ENCODE results near the gene IL17RE.
"Not testable (repeated sequence)": the region's sequence is repeated elsewhere in the genome, so short reads cannot be mapped to it uniquely, and the experiment has no call there.

IL17RE gene

DNA sequence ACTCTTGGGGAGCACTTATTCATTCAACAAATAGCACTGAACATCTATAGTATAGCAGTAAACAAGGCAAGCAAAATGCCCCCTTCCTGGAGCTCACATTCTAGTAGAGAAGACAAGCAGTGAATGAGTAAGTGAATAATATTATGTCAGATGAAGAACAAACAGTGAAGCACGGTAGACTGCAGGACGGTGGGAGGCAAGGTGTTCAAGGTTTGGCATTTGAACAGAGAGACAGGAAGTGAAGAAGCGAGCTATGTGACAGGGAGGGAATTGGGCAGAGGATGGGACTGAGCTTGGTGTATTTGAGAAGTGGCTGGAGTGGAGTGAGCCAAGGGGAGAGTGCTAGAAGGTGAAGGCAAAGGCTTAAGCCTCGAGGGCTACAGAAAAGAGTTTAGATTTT, 32.3 kb downstream of the IL17RE start:
- DNase-seq (ENCODE audit: low read depth): no peak

DNA sequence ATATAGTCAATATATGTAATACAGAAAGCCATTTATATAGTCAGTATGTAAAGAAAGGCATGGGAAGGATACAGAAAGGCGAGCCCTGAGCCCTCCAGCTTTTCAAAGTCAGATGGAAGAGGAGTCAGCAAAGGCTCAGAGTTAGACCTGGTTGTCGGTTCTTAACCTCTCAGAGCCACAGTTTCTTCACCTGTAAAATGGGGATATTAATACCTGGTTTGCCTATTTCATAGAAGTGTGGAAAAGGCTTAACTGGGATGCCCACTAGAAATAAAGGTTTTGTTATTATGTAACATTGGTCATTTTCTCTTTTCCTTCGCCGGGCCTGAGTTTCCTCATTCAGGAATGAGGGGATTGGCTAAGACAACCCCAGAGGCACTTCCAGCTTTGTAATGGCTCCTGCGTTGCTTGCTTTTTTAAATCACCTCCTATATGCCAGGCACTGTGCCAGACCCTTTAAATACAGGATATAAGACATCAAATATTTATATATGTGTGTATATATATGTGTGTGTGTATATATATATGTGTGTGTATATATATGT, 33.4 kb downstream of the IL17RE start:
- no peak for DNase-seq (ENCODE audit: low read depth)

DNA sequence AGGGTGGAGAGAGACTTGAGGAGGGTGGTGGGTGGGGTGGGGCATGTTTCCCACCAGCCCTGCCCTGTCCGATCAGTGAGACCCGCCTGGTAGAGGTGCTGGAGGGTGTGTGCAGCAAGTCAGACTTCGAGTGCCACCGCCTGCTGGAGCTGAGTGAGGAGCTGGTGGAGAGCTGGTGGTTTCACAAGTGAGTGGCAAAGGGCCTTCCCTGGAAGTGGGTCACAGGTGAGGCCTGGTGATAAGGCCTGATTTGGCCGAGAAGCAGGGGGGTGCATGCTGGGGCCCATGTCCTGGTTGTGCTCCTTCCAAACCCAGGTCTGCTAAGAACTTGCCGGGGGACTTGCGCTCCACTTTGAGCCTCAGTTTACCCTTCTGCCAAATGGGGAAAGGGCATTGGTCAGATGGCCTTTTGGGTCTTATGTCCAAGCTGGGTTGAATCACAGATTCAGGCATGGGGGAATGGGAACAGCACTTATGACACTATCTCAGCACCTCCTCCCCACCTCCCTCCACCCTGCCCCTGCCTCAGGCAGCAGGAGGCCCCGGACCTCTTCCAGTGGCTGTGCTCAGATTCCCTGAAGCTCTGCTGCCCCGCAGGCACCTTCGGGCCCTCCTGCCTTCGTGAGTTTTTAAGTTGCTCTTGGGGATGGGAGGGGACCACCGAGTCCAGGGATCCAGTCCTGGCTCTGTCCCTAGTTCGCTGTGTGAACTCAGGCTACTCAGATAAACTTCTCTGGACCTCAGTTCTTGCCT, 35.0 kb downstream of the IL17RE start:
- no peak for DNase-seq (ENCODE audit: low read depth)

DNA sequence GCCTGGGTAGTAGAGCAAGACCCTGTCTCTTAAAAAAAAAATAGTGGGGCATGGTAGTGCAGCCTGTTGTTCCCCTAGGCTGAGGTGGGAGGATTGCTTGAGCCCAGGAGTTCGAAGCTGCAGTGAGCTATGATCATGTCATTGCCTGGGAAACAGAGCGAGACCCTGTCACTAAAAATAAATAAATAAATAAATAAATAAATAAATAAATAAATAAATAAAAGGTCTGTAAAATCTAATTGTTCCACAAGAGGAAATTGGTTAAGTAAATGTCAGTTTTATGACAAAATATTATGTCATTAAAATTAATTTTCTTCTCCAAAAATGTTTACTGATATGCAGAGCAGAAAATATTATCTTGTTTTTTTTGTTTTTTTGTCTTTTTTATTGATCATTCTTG, 36.3 kb downstream of the IL17RE start:
- DNase-seq (ENCODE audit: low read depth): no peak

- DNase-seq (ENCODE audit: low read depth): not testable (repeated sequence)
These were observed 37.3 kb downstream of the IL17RE start for GRCh38 chr3:9939906-9940305.

DNA sequence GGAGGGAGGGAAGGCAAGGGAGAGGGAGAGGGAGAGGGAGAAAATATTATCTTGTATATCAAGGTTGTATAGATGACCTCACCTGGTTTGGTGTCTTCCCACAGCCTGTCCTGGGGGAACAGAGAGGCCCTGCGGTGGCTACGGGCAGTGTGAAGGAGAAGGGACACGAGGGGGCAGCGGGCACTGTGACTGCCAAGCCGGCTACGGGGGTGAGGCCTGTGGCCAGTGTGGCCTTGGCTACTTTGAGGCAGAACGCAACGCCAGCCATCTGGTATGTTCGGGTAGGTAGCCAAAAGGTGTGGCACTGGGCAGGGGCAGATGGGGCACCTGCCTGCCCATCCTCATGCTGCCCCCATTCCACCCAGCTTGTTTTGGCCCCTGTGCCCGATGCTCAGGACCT, 38.1 kb downstream of the IL17RE start:
- DNase-seq (ENCODE audit: low read depth): no peak

DNA sequence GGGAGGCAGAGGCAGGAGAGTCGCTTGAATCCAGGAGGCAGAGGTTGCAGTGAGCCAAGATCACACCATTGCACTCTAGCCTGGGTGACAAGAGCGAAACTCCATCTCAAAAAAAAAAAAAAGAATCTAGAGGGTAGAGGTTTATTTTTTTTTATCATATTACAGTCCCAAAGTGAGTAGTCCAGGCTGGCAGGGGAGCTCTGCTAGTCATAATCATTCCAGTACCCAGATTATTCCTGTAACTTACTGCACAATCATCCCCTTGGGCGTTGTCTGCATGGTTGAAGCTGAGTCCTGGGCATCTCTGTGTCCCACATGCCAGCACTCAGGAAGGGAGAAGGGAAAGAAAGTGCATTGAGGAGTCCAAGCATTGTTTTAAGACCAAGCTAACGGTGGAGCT, 39.5 kb downstream of the IL17RE start:
- no peak for DNase-seq (ENCODE audit: low read depth)

DNA sequence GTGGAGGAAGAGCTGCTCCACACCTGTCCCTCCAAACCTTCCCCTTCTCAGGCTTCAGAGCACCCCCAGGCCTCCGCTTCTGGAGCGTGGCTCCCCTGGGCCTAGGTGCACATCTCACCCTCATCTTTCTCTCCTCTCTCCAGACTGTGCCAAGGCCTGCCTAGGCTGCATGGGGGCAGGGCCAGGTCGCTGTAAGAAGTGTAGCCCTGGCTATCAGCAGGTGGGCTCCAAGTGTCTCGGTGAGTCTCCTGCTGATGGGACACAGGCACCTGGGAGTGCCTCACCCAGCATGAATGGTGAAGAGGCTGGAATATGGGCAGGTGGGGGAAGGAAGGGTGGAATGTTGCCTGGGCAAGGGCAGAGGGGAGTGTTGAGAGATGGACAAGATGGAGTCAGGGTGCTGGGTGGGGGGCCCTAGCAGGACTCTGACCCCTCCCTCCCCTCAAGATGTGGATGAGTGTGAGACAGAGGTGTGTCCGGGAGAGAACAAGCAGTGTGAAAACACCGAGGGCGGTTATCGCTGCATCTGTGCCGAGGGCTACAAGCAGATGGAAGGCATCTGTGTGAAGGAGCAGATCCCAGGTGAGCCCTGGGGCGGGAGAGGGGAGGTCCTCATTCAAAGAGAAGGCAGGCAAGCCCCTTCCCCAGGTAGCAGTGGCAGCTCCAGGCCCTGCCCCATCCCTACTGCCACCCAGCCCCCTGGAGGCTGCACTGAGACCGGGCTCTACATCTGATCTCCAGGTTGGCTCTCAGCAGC, 40.5 kb downstream of the IL17RE start:
- DNase-seq (ENCODE audit: low read depth): no peak

DNA sequence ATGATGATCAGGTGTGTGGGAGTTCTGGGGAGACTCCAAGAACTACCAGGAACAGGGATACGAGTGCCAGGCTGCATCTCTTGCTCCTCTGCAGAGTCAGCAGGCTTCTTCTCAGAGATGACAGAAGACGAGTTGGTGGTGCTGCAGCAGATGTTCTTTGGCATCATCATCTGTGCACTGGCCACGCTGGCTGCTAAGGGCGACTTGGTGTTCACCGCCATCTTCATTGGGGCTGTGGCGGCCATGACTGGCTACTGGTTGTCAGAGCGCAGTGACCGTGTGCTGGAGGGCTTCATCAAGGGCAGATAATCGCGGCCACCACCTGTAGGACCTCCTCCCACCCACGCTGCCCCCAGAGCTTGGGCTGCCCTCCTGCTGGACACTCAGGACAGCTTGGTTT, 41.6 kb downstream of the IL17RE start:
- DNase-seq (ENCODE audit: low read depth): no peak

DNA sequence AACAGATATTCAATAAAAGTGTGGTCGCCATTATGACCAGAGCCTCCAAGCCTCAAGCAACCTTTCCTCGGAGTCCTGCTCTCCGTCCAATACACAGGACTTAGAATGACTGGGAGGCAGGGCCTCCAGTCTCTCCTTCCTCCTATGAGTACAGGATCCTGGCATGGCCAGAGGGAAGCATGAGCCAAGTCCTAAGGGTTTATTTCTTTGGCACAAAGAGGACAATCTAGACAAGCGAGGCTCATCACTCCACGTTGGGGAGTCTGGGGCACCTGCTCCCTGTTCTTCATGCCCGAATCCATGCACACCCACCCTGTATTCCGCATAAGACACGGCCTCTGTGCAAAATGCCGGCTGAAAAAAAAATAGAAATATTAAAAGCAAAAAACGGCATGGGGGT, 42.7 kb downstream of the IL17RE start:
- DNase-seq (ENCODE audit: low read depth): no peak

- no peak for DNase-seq (ENCODE audit: low read depth)
These were observed 43.7 kb downstream of the IL17RE start for GRCh38 chr3:9946112-9947024.

DNA sequence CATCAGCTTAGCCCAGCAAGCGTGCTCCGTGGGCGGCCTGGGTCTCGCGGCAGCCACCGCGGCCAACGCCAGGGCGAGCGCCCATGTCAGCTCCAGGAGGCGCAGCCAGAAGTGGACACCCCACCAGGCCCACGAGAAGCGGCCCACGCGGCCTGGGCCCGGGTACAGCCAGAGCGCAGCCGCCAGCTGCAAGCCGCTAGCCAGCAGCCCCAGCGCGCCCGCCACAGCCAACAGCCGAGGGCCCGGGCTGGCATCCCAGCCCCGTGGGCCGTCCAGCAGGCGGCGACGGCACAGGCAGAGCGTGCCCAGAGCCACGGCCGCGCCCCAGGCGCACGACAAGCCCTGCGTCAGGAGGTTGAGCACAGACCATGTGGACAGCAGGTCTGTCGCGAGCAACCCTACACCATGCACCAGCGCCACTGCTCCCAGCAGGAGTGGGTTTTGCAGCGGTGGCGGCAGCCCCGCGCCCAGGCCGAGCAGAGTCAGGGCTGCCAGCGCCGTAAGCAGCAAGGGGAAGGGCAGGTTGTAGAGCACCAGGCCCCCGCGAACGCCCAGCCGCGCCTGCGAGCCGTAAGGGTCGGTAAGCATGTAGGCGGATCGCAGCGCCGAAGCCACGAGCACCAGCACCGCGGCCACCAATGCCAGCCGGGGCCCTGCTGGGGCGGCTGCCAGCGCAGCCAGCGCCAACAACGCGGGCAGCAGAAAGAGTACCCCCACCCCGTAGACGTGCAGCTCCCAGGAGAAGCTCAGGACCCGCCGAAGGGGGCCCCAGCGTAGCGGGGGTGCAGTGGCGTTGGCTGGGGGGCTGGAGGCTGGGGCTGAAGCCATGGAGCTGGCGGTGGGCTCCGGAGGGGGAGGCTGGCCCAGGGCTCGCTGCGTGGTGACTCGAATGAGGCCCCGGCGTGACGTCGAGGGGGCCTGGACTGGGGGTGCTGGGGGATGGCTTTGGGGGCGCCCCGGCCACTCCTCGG, 44.7 kb downstream of the IL17RE start:
- DNase-seq (ENCODE audit: low read depth): no peak

DNA sequence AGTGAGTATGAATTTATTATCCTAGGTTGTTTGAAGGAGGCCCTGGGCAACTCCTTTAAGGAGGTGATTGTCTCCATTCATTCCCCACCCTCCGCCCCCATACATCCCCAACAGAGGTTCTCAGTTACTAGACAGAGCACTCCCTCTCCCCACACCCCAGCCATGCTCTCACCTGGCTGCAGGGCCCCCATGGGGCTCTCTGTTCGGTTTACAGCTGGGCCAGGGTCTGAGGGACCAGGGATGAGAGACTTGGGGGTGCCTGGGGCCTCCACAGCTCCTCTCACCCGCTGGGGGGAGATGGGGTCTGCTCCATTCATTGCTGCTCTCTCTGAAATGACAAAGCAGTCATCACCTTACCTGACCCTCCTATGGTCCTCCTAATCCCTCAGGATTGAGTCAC, 45.9 kb downstream of the IL17RE start:
- DNase-seq (ENCODE audit: low read depth): no peak

DNA sequence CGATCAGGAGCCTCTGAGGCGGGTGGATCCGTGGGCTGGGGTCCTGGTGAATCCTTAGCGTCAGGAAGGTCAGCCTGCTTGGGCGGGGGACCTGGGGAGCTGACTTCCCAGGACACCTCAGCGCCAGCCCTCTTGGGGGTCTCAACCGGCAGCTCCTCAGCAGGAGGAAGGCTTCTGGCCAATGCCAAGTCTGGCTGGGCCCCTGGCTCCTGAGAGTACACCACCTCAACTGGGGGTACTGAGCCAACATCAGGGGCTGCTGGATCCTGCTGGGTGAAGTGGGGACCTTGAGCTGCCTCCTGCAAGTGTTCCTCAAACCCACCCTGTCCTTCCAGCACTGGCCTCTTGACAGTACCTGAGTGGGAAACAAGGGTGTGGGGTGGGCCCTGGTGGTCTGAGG, 46.5 kb downstream of the IL17RE start:
- no peak for DNase-seq (ENCODE audit: low read depth)

DNA sequence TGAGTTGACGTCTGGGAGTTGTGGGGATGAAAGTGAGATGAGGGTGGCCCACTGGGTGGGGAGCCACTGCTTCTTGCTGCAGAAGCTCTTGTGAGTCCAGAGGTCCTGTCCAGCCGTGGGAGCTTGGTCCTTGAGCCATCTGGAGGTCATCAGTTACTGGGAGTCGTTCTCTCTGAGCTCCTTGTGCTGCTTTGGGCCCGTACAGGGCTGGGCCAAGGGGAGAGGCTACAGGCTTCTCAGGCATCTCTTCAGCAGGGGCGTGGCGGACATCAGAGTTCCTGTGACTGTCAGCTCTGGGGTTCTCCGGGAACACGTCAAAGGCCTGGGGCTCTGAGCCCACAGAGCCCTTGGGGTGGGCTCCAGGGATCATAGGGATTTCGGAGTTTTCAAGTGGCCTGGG, 47.0 kb downstream of the IL17RE start:
- no peak for DNase-seq (ENCODE audit: low read depth)

DNA sequence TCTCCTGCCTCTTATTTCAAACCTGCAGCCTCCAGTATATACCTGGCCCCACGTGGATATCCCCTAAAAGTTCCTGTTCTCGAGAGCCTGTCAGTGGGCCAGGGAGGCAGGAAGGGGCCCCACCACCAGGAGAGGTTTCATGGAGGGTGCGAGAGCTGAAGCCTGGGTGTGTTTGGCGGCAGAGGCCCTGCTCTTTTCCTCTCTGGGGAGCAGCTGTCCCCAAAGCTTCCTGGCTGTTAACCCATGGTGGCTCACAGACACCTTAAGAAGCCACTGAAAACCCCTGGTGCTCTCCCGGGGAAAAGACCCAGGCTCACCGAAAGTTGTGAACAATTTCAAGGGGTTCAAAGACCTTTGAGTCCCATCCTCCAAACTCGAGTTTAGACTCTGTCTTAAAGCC, 48.5 kb downstream of the IL17RE start:
- DNase-seq (ENCODE audit: low read depth): no peak

- DNase-seq (ENCODE audit: low read depth): no peak
These were observed 48.9 kb downstream of the IL17RE start for GRCh38 chr3:9951598-9951961.

DNA sequence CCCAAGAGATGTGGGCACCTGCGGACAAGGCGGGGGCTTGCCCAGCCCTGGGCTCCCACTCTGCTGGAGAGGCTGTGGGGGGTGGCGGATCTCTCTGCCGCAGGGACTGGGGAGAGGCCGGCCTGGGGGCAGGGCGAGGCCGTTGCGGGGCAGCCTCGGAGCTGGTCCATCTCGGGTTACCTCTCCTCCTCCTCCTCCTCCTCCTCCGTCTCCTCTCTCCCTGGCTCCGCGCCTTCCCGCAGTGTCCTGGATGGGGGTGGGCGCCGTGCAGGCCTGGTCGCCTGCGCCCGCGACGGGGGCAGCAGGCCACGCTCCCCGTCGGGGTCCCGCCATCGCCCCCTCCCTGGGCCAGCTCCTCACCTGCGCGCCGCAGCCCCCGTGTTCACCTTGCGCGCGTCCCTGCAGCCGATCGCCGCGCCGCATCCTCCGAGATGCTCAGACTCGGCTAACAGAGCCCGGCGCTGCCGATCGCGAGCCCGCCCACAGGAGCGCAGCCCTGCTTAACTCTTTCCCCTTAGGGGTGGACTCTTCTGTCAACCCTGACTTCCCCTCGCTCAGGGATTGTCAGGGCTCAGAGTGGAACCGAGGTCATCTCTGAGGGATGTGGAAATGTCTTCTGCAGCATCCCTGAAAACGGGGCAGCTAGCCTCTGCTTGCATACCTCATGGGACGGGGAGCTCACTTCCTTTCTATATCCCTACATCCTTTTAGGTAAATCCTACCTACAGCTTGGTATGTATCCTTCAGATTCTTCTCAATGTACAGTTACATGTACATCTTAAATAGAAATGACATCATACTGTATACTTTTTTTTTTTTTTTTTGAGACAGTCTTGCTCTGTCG, 49.5 kb downstream of the IL17RE start, which contains the start of gene PRRT3:
Gene PRRT3, minus strand, starts transcription at position 447 of the 844 bp plus-strand sequence. CDS start 2,293 bp downstream, outside the sequence.
- no peak for DNase-seq (ENCODE audit: low read depth)

GRCh38 chr3:9955067-9955502, 52.4 kb downstream of the IL17RE start:
- no peak for DNase-seq (ENCODE audit: low read depth)
